Endometrial microvascular endothelial cells (primary cell): ENCODE results near the gene PARP6. TPM values are rescaled to one million over a fixed set of nuclear protein-coding genes. Genes with fewer than 3 reads are reported as not detected.
"Not testable (repeated sequence)": the region's sequence is repeated elsewhere in the genome, so short reads cannot be mapped to it uniquely, and the experiment has no call there.

ENCODE experiments used
- in situ Hi-C: cut with HindIII; loops from 2 replicates; pipeline ENCODE4 v1.10.0; 2017; ENCODE audit warnings: low sequenced_read_pairs, low pct_unique_long_range_greater_than_20kb; ENCODE audit errors: inconsistent ontology term
- total RNA-seq: library from RNA; depleted of rRNA; stranded (reverse); fragments of >200 nt; gene quantifications from one replicate; pipeline ENCODE4 v1.2.3, GENCODE V29; 2015; ENCODE audit errors: inconsistent ontology term

The PARP6 gene
- total RNA-seq, 1 donor from 2014 or later: 13.4 TPM

- in situ Hi-C loops: no loop called here
Observed at GRCh38 chr15:72284781-72285180, 12.4 kb upstream of the PARP6 start.

GRCh38 chr15:72281713-72282112, 9.4 kb upstream of the PARP6 start:
- in situ Hi-C loops: no loop called here

GRCh38 chr15:72280751-72281150, 8.4 kb upstream of the PARP6 start:
- in situ Hi-C loops: no loop called here

- in situ Hi-C loops: no loop called here
Observed at GRCh38 chr15:72278737-72279136, 6.4 kb upstream of the PARP6 start.

- in situ Hi-C loops: no loop called here
Observed at GRCh38 chr15:72276326-72276700, 4.0 kb upstream of the PARP6 start.

GRCh38 chr15:72275635-72276325, 3.4 kb upstream of the PARP6 start:
- in situ Hi-C loops: not testable (repeated sequence)

- in situ Hi-C loops: no loop called here
Observed at GRCh38 chr15:72272997-72273352, 621 bp upstream of the PARP6 start.

GRCh38 chr15:72271895-72272212, 500 bp downstream of the PARP6 start:
- in situ Hi-C loops: no loop called here

GRCh38 chr15:72271221-72271620, 1.1 kb downstream of the PARP6 start:
- in situ Hi-C loops: no loop called here

- in situ Hi-C loops: no loop called here
Observed at GRCh38 chr15:72269739-72270138, 2.6 kb downstream of the PARP6 start.

- in situ Hi-C loops: no loop called here
Observed at GRCh38 chr15:72265031-72265430, 7.3 kb downstream of the PARP6 start.

GRCh38 chr15:72252663-72253299, 19.6 kb downstream of the PARP6 start:
- in situ Hi-C loops: no loop called here

GRCh38 chr15:72249142-72249810, 23.1 kb downstream of the PARP6 start:
- in situ Hi-C loops: no loop called here

GRCh38 chr15:72248514-72248913, 23.8 kb downstream of the PARP6 start:
- in situ Hi-C loops: no loop called here

- in situ Hi-C loops: no loop called here
Observed at GRCh38 chr15:72242775-72243370, 29.5 kb downstream of the PARP6 start.

- in situ Hi-C loops: no loop called here
Observed at GRCh38 chr15:72239652-72240051, 32.7 kb downstream of the PARP6 start.

- in situ Hi-C loops: no loop called here
Observed at GRCh38 chr15:72238586-72238985, 33.8 kb downstream of the PARP6 start.

- in situ Hi-C loops: no loop called here
Observed at GRCh38 chr15:72237853-72238224, 34.5 kb downstream of the PARP6 start.

- in situ Hi-C loops: no loop called here
Observed at GRCh38 chr15:72237029-72237852, 35.1 kb downstream of the PARP6 start.
